Uterus (tissue), 4 donors: ENCODE measurements around the gene RBFOX2. TPM values are rescaled to one million over a fixed set of nuclear protein-coding genes. Genes with fewer than 3 reads are reported as not detected.

ENCODE experiments used
- DNase-seq, 2 donors: peaks; one replicate each; pipeline ENCODE4 v3.0.0-alpha.2; 2019 to 2020
- H3K27ac ChIP-seq, 2 donors: fragments of 200-600 bp; sonication (generic); 1 replicate in 1 of 2; 2 replicates in 1 of 2; pipeline ENCODE4 v1.5.1; 2016 to 2018
- H3K27me3 ChIP-seq, 2 donors: fragments of 200-600 bp; sonication (generic); one replicate each; pipeline ENCODE4 v1.5.1; 2018 to 2019; ENCODE audit warnings: control low read depth in 1 of 2
- H3K36me3 ChIP-seq, 2 donors: fragments of 200-600 bp; sonication (generic); one replicate each; pipeline ENCODE4 v1.5.1; 2019; ENCODE audit warnings: control low read depth in 1 of 2
- H3K4me1 ChIP-seq, 2 donors: fragments of 200-600 bp; sonication (generic); one replicate each; pipeline ENCODE4 v1.5.1; 2018 to 2019; ENCODE audit warnings: control low read depth in 1 of 2
- H3K4me3 ChIP-seq, 2 donors: fragments of 200-600 bp; sonication (generic); 1 replicate in 1 of 2; 2 replicates in 1 of 2; pipeline ENCODE4 v1.5.1; 2018 to 2019; ENCODE audit warnings: mild to moderate bottlenecking in 1 of 2
- H3K9me3 ChIP-seq, 2 donors: fragments of 200-600 bp; sonication (generic); one replicate each; pipeline ENCODE4 v1.5.1; 2019; ENCODE audit warnings: control low read depth in 1 of 2
- CTCF ChIP-seq, 4 experiments: fragments of 200-600 bp in 2 of 4; fragments of 450-650 bp in 2 of 4; sonication (generic) in 2 of 4; IDR thresholded peaks; one replicate each; pipeline ENCODE4 v1.5.1; 2016 to 2019; ENCODE audit warnings: antibody characterized with exemption in 4 of 4, mild to moderate bottlenecking in 2 of 4, moderate library complexity in 1 of 4
- POLR2A ChIP-seq, 2 donors: fragments of 450-650 bp; IDR thresholded peaks; one replicate each; pipeline ENCODE4 v1.6.1; 2016; ENCODE audit warnings: antibody characterized with exemption in 2 of 2, mild to moderate bottlenecking in 1 of 2, moderate library complexity in 1 of 2
- intact Hi-C: fragments of 100-400 bp; cut with DNase I; formaldehyde crosslinking; loops from one replicate; pipeline ENCODE4 v1.15.1; 2023; ENCODE audit warnings: low total_unique reads
- total RNA-seq, 4 donors: library from RNA; depleted of rRNA in 3 of 4; stranded (reverse); fragments of >200 nt in 3 of 4; gene quantifications; one replicate each; pipeline versions ENCODE4 v1.1.0 to v1.2.4, GENCODE V29; 2014 to 2023
- donor health status: DM: yes; HTN: yes; CAD: no.

RBFOX2 gene
- total RNA-seq, 4 donors from 2014 or later: 81.0 to 311 (median 147) TPM

DNA sequence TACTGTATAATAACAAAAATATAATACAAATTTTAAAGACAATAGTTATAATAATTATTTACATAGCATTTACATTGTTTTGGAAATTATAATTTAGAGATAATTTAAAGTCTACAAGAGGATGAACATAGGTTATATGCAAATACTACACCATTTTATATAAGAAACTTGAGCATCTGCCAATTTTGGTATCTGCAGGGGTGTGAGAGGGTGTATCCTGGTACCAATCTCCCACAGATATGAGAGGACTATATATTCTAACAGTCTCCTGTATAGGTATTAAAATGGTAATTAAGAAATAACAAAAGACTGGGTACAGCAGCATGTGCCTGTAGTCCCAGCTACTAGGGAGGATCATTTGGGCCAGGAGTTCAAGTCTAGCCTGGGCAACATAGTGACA, 176.5 kb downstream of the RBFOX2 start:
- TF ChIP-seq POLR2A (IDR thresholded peaks at IDR 0.05): no peak
- no peak for TF ChIP-seq CTCF (IDR thresholded peaks at IDR 0.05)
- no peaks in the 10 kb centered on the region for H3K36me3 ChIP-seq
- H3K4me1 ChIP-seq: peaks cover 0 to 4% of the 10 kb centered on the region in 2 donors
- no peak overlapping the region for H3K27ac ChIP-seq
- no peak overlapping the region for H3K4me3 ChIP-seq
- no peaks in the 10 kb centered on the region for H3K9me3 ChIP-seq
- no peak for DNase-seq
- no peaks in the 10 kb centered on the region for H3K27me3 ChIP-seq
- intact Hi-C loops: no loop called here

DNA sequence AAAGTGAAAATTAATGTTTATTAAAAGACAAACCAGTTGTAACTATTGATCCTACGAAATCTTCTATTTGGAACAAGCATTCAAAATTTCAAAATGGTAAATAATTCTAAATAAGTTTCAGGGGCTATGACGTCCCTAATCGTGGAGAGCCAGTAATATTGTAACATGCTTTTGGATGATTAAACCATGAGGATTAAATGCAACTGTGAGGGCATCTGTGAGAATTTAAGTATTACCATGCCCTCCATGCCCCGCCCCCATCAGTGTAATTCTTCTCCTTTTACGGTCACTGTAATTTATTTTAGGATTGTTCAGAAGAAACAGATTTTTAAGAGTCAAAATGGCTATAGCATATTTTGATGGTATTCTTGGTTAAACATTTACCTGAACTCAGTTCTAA, 177.8 kb downstream of the RBFOX2 start:
- DNase-seq: no peak
- Histone ChIP-seq H3K4me1 (peaks cover 0 to 4% of the 10 kb centered on the region in 2 donors), H3K4me3 (no peak overlapping the region), H3K36me3 (no peaks in the 10 kb centered on the region), H3K27ac (no peak overlapping the region), H3K27me3 (no peaks in the 10 kb centered on the region), H3K9me3 (no peaks in the 10 kb centered on the region)
- TF ChIP-seq CTCF (IDR thresholded peaks at IDR 0.05): no peak
- no peak for TF ChIP-seq POLR2A (IDR thresholded peaks at IDR 0.05)
- intact Hi-C loops: no loop called here

DNA sequence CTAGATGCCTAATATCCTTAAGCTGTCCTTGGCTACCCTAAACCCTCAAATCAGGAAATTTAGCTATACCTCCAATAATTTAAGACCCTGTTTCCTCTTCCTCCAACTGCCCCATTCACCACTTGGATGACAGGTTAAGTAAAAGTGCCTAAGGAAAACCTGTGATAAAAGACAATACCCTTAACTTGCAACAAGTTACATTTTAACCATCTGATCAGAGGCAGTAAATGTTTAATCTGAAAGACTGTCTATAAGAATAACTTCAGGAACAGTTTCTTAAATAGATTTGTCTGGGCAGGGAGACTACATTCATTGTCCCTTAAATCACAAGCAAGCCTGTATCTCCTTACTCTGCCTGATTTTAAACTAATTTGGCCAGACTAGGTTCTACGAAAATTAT, 181.8 kb downstream of the RBFOX2 start:
- Histone ChIP-seq H3K27me3 (no peaks in the 10 kb centered on the region), H3K4me3 (no peak overlapping the region), H3K4me1 (peaks cover 0 to 9% of the 10 kb centered on the region in 2 donors), H3K9me3 (no peaks in the 10 kb centered on the region), H3K27ac (peak overlapping the region in 1 of 2 donors; percentile 36), H3K36me3 (no peaks in the 10 kb centered on the region)
- no peak for DNase-seq
- intact Hi-C loops: loop anchor here (10.0 kb wide), 1 partner anchor 68 kb away; no protein-coding TSS in a partner anchor
- no peak for TF ChIP-seq POLR2A (IDR thresholded peaks at IDR 0.05)
- no peak for TF ChIP-seq CTCF (IDR thresholded peaks at IDR 0.05)

- DNase-seq: no peak
- Histone ChIP-seq H3K4me1 (peaks cover 0 to 5% of the 10 kb centered on the region in 2 donors), H3K27ac (no peak overlapping the region), H3K27me3 (no peaks in the 10 kb centered on the region), H3K36me3 (no peaks in the 10 kb centered on the region), H3K9me3 (no peaks in the 10 kb centered on the region), H3K4me3 (no peak overlapping the region)
- TF ChIP-seq CTCF (IDR thresholded peaks at IDR 0.05): no peak
- no peak for TF ChIP-seq POLR2A (IDR thresholded peaks at IDR 0.05)
- intact Hi-C loops: loop anchor here (10.0 kb wide), 1 partner anchor 70 kb away; no protein-coding TSS in a partner anchor
Observed at GRCh38 chr22:35844886-35845285, 183.7 kb downstream of the RBFOX2 start.

- Histone ChIP-seq H3K27me3 (no peaks in the 10 kb centered on the region), H3K27ac (no peak overlapping the region), H3K36me3 (no peaks in the 10 kb centered on the region), H3K4me1 (peaks cover 0 to 8% of the 10 kb centered on the region in 2 donors), H3K4me3 (no peak overlapping the region), H3K9me3 (no peaks in the 10 kb centered on the region)
- TF ChIP-seq POLR2A (IDR thresholded peaks at IDR 0.05): no peak
- TF ChIP-seq CTCF (IDR thresholded peaks at IDR 0.05): peak in 2 of 4 experiments; percentile 34
- DNase-seq: no peak
- intact Hi-C loops: loop anchor here (10.0 kb wide), 1 partner anchor 72 kb away; no protein-coding TSS in a partner anchor
Observed at GRCh38 chr22:35842954-35843353, 185.7 kb downstream of the RBFOX2 start.
